ENCODE data around the gene CFAP299.

- no peak for TF ChIP-seq CTCF (IDR thresholded peaks at IDR 0.05; ENCODE audit: poor library complexity)
- TF ChIP-seq EZH2 (IDR thresholded peaks at IDR 0.05; ENCODE audit: borderline replicate concordance): no peak
Measured at GRCh38 chr4:80475798-80476197, 140.3 kb downstream of the CFAP299 start.
